GM12865 (cell line): ENCODE results near the gene NEFH.
"Not testable (repeated sequence)": the region's sequence is repeated elsewhere in the genome, so short reads cannot be mapped to it uniquely, and the experiment has no call there.

Experiments
- DNase-seq: peaks from one replicate; pipeline ENCODE4 v3.0.0; 2010; ENCODE audit warnings: low read depth
- H3K4me3 ChIP-seq: 2 replicates; pipeline ENCODE4 v1.5.1; 2011; ENCODE audit warnings: mild to moderate bottlenecking, low read depth, low read length, control low read depth
- TF ChIP-seq, protein P1 (sequence below): IDR thresholded peaks from 2 replicates; pipeline ENCODE4 v1.5.1; 2011; ENCODE audit warnings: low read length, control low read depth, low read depth, inconsistent platforms; ENCODE audit not compliant: insufficient read depth; ENCODE audit errors: missing control alignments

NEFH gene, protein sequence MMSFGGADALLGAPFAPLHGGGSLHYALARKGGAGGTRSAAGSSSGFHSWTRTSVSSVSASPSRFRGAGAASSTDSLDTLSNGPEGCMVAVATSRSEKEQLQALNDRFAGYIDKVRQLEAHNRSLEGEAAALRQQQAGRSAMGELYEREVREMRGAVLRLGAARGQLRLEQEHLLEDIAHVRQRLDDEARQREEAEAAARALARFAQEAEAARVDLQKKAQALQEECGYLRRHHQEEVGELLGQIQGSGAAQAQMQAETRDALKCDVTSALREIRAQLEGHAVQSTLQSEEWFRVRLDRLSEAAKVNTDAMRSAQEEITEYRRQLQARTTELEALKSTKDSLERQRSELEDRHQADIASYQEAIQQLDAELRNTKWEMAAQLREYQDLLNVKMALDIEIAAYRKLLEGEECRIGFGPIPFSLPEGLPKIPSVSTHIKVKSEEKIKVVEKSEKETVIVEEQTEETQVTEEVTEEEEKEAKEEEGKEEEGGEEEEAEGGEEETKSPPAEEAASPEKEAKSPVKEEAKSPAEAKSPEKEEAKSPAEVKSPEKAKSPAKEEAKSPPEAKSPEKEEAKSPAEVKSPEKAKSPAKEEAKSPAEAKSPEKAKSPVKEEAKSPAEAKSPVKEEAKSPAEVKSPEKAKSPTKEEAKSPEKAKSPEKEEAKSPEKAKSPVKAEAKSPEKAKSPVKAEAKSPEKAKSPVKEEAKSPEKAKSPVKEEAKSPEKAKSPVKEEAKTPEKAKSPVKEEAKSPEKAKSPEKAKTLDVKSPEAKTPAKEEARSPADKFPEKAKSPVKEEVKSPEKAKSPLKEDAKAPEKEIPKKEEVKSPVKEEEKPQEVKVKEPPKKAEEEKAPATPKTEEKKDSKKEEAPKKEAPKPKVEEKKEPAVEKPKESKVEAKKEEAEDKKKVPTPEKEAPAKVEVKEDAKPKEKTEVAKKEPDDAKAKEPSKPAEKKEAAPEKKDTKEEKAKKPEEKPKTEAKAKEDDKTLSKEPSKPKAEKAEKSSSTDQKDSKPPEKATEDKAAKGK

DNA sequence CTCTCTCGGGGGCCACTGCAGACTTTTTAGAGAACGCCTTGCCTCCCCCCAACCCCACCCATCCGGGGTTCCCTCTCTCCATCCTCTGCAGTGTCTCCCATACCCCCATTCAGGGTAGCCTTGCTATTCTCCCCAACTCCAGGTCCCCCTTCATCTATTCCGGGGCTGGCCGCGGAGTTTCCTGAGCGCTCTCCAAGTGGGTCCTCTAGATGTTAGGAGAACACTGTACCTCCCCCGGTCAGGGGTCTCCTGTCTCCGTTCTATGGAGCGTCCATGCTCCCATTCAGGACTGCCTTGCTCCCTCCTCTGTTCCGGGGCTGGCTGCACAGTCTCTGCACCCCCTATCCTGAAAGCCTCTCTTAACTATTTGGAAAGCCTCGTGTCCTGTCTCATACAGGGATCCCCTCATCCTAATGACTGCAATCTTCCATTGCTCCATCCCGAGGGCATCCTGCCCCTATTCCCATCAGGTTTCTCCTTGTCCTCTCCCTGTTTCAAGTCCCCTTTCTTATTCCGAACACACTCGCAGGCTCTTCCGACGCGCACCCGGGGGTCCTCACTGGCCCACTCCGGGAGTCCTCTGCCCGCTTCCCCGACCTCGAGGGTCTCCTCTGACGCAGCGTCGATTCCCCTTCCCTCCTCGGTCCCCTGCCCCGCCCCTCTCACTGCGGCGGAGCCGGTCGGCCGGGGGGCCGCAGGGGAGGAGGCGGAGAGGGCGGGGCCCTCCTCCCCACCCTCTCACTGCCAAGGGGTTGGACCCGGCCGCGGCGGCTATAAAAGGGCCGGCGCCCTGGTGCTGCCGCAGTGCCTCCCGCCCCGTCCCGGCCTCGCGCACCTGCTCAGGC lies at the start of gene NEFH:
TSS of gene NEFH (plus strand) at position 802 of the 845 bp plus-strand sequence. CDS start 45 bp downstream, outside the sequence.
- TF ChIP-seq, protein P1, sequence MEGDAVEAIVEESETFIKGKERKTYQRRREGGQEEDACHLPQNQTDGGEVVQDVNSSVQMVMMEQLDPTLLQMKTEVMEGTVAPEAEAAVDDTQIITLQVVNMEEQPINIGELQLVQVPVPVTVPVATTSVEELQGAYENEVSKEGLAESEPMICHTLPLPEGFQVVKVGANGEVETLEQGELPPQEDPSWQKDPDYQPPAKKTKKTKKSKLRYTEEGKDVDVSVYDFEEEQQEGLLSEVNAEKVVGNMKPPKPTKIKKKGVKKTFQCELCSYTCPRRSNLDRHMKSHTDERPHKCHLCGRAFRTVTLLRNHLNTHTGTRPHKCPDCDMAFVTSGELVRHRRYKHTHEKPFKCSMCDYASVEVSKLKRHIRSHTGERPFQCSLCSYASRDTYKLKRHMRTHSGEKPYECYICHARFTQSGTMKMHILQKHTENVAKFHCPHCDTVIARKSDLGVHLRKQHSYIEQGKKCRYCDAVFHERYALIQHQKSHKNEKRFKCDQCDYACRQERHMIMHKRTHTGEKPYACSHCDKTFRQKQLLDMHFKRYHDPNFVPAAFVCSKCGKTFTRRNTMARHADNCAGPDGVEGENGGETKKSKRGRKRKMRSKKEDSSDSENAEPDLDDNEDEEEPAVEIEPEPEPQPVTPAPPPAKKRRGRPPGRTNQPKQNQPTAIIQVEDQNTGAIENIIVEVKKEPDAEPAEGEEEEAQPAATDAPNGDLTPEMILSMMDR = no peak
- no peak within 1 kb of the TSS for H3K4me3 ChIP-seq
- no peak for DNase-seq

DNA sequence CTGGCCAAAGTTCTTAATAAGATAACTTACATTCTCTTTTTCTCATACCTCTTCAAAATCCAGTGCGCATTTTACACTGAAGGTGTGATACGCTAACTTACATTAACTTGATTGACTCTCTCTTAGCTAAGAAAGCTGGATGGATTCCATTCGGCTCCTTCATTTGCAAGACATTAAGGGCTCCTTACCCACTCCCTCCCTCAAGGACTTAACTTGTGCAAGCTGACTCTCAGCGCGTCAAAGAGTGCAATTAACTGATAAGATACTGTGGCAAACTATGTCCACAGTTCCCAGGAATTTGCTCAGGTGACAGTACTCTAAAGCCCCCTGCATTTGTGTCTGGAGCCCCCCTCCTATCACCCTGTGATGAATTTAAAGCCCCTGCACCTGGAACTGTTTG lies 48.0 kb upstream of the NEFH start:
- DNase-seq = no peak
- TF ChIP-seq, protein P1 = no peak
- H3K4me3 ChIP-seq = no peak overlapping the region

DNA sequence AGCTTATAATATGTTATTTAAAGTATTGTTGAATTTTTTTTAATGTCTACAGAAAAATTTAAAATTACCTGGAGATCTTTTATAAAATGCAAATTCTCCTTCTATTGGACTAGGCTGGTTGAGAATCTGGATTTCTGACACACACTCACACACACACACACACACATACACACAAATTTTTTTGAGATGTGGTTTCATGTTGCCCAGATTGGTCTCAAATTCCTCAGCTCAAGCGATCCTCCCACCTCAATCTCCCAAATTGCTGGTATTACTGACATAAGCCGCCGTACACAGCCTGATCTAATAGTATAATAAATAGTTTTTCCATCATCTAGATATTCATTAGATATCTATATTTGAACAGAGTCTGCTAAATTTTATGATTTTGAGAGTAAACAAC lies 46.2 kb upstream of the NEFH start:
- TF ChIP-seq, protein P1 = no peak
- no peak for DNase-seq
- H3K4me3 ChIP-seq = no peak overlapping the region

DNA sequence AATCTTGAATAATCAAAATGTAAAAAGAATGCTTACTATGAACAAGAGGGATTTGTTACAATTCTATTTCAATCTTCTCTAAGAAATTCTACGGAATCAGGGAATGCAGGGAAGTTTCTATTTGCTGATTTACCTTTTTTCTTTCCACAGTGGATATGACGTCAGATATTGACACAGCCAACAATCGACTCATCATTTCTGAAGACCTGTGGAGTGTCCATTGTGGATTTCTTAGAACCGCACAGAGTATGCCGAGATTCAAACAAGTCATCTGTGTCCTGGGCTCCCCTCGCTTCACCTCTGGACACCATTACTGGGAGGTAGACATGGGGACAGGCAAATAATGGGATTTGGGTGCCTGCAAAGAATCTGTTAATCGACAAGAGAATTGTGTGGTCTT lies 45.7 kb upstream of the NEFH start:
- TF ChIP-seq, protein P1 = no peak
- H3K4me3 ChIP-seq = no peak overlapping the region
- DNase-seq = no peak

DNA sequence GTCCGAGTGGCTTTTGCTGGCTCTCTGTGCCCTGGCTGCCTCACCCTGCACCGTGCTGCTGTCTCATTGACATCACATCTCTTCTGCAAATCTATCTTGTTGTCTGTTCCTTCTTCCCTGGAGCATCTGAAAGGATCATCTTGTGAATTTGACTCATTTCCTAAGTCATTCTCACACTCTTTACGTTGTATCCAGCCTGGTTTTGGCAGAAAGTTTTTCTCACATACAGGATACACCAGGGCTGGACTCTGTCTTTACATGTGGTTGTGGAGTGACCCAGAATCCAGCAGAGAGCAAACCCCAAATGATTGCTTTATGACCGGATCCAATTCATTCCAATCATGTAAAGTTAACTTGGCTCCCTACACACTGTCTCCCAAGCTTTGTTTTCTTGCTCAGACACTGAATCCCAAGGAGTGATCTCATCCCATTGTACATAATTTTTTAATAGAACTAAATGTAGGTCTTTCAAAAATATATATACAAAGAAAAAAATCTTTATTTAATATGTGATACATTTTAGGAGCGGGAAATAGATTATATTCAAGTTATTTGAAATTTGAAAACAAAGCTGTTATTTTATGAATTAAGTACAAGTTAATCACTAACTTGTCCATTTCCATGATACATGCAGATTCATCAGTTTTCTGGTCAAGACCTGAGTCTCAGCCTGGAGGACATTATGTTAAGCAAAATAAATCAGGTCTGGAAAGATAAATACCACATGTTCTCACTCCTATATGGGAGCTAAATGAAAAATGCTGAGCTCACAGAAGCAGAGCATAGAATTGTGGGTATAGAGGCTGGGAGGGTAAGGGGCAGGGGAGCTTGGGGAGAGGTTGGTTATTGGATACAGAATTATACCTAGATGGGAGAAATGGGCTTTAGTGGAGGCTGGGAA lies 44.5 kb upstream of the NEFH start:
- TF ChIP-seq, protein P1 = no peak
- no peak overlapping the region for H3K4me3 ChIP-seq
- DNase-seq = no peak

DNA sequence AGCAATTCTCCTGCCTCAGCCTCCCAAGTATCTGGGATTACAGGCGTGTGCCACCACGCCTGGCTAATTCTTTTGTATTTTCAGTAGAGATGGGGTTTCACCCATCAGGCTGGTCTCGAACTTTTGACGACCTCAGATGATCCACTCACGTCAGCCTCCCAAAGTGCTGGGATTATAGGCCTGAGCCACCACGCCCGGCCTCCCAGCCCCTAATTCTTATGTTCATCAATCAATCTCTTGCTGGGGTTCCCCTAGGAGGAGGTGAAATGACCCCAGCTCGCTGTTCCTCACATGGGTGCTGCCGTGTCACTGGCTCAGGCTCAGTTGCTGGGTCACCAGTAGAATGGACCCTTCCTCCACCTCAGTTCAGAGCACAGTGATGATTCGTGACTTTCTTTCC lies 41.7 kb upstream of the NEFH start, which contains the start of gene RFPL1:
TSS of gene RFPL1 (plus strand) at position 301 of the 400 bp plus-strand sequence.
- not testable (repeated sequence) for DNase-seq, H3K4me3 ChIP-seq
